HepG2 (cell line): ENCODE data around the gene PDIA5.

Source experiments
- FOXA1 ChIP-seq, 2 experiments: fragments of 450-650 bp in 1 of 2; sonication (generic) in 1 of 2; formaldehyde crosslinking in 1 of 2; IDR thresholded peaks; 2 replicates each; pipeline versions ENCODE4 v1.4.0 to v1.6.1; 2016 to 2020; ENCODE audit warnings: missing genetic modification reagents in 1 of 2
- KDM1A ChIP-seq: IDR thresholded peaks from 2 replicates; pipeline ENCODE4 v1.6.1; 2016; ENCODE audit warnings: missing compliant biosample characterization
- MAFK ChIP-seq, 2 experiments: IDR thresholded peaks in 1 of 2; conservative IDR thresholded peaks in 1 of 2; 2 replicates each; pipeline ENCODE4 v1.6.1; 2011; ENCODE audit warnings: improper control_type of control experiment in 2 of 2, low read length in 2 of 2
- MYC ChIP-seq: sonication (generic); formaldehyde crosslinking; IDR thresholded peaks from 2 replicates; pipeline ENCODE4 v1.9.0; 2021; ENCODE audit warnings: missing genetic modification reagents, borderline replicate concordance
- POLR2A ChIP-seq, 2 experiments: IDR thresholded peaks; 2 replicates each; pipeline ENCODE4 v1.6.1; 2011; ENCODE audit warnings: low read depth in 2 of 2, low read length in 2 of 2, mild to moderate bottlenecking in 1 of 2, moderate library complexity in 1 of 2; ENCODE audit not compliant: insufficient read depth in 1 of 2
- POLR2AphosphoS5 ChIP-seq: IDR thresholded peaks from 2 replicates; pipeline ENCODE4 v1.6.1; 2012; ENCODE audit warnings: low read depth, low read length
- SOX6 ChIP-seq, 2 experiments: fragments of 450-650 bp in 1 of 2; sonication (generic) in 1 of 2; formaldehyde crosslinking in 1 of 2; IDR thresholded peaks; 2 replicates each; pipeline versions ENCODE4 v1.4.0 to v1.6.1; 2017 to 2020; ENCODE audit warnings: antibody characterized with exemption in 1 of 2, mild to moderate bottlenecking in 1 of 2, missing genetic modification reagents in 1 of 2
- TEAD3 ChIP-seq: optimal IDR thresholded peaks from 2 replicates; pipeline ENCODE3; 2016; ENCODE audit warnings: borderline replicate concordance
- ZBTB21 ChIP-seq: sonication (generic); formaldehyde crosslinking; IDR thresholded peaks from 2 replicates; pipeline ENCODE4 v1.4.0; 2020; ENCODE audit warnings: missing genetic modification reagents
- ZIK1 ChIP-seq: sonication (generic); formaldehyde crosslinking; IDR thresholded peaks from 2 replicates; pipeline ENCODE4 v1.5.0; 2020; ENCODE audit warnings: mild to moderate bottlenecking, low read depth, missing genetic modification reagents, borderline replicate concordance
- ZNF546 ChIP-seq: sonication (generic); formaldehyde crosslinking; conservative IDR thresholded peaks from 2 replicates; pipeline ENCODE4 v1.8.1; 2023; ENCODE audit warnings: mild to moderate bottlenecking, missing genetic modification reagents

GRCh38 chr3:123165163-123165562, 98.3 kb downstream of the PDIA5 start:
- TF ChIP-seq ZBTB21 (no peak), KDM1A (CRISPR knock-in tag) (no peak), POLR2AphosphoS5 (no peak), POLR2A (IDR thresholded peaks at IDR 0.05; ENCODE audit: insufficient read depth in 1 of 2, low read depth in 2 of 2, low read length in 2 of 2) (no peak), ZNF546 (CRISPR knock-in tag) (no peak), MYC (no peak), FOXA1 (IDR thresholded peaks at IDR 0.05) (no peak), FOXA1 (CRISPR knock-in tag; IDR thresholded peaks at IDR 0.05) (no peak), MAFK (conservative IDR thresholded peaks at IDR 0.05 in 1 of 2, IDR thresholded peaks at IDR 0.05 in 1 of 2; ENCODE audit: low read length in 2 of 2) (no peak), ZIK1 (CRISPR knock-in tag) (no peak), SOX6 (IDR thresholded peaks at IDR 0.05) (no peak), SOX6 (CRISPR knock-in tag; IDR thresholded peaks at IDR 0.05) (no peak), TEAD3 (no peak)
